IgD-negative memory B cell (primary cell): Measurements from ENCODE around the gene KRTAP5-5. TPM values are rescaled to one million over a fixed set of nuclear protein-coding genes. Genes with fewer than 3 reads are reported as not detected.
"Not testable (repeated sequence)": the region's sequence is repeated elsewhere in the genome, so short reads cannot be mapped to it uniquely, and the experiment has no call there.

Experiments
- H3K27ac Mint-ChIP-seq, 3 donors: one replicate each; pipeline ENCODE4 v1.8.0; 2020 to 2022; ENCODE audit warnings: mild to moderate bottlenecking in 3 of 3, mixed read lengths in 3 of 3, moderate library complexity in 1 of 3
- H3K27me3 Mint-ChIP-seq: one replicate; pipeline ENCODE4 v1.8.0; 2021; ENCODE audit warnings: mixed read lengths
- H3K36me3 Mint-ChIP-seq: one replicate; pipeline ENCODE4 v1.8.0; 2020; ENCODE audit warnings: mild to moderate bottlenecking, mixed read lengths
- H3K4me1 Mint-ChIP-seq, 3 donors: one replicate each; pipeline ENCODE4 v1.8.0; 2020 to 2022; ENCODE audit warnings: mixed read lengths in 3 of 3, mild to moderate bottlenecking in 1 of 3
- H3K4me3 Mint-ChIP-seq, 4 donors: one replicate each; pipeline ENCODE4 v1.8.0; 2020 to 2022; ENCODE audit warnings: mild to moderate bottlenecking in 4 of 4, mixed read lengths in 4 of 4, moderate library complexity in 3 of 4
- H3K9me3 Mint-ChIP-seq, 3 donors: one replicate each; pipeline ENCODE4 v1.8.0; 2020 to 2021; ENCODE audit warnings: mixed read lengths in 3 of 3, mild to moderate bottlenecking in 1 of 3
- polyA plus RNA-seq: library from polyadenylated mRNA; unstranded; fragments of 300-500 nt; fragmentation: Illumina TruSeq; gene quantifications from one replicate; pipeline ENCODE4 v1.2.3, GENCODE V29; 2021

KRTAP5-5 gene
- polyA plus RNA-seq, 1 donor from 2014 or later, result not detected

- Mint-ChIP-seq H3K27ac (no peak overlapping the region), H3K9me3 (no peaks in the 10 kb centered on the region), H3K4me1 (no peaks in the 10 kb centered on the region), H3K4me3 (no peak overlapping the region), H3K27me3 (peaks cover 11% of the 10 kb centered on the region), H3K36me3 (no peaks in the 10 kb centered on the region)
Observed at GRCh38 chr11:1667906-1668305, 38.3 kb downstream of the KRTAP5-5 start.

- Mint-ChIP-seq H3K9me3 (no peaks in the 10 kb centered on the region), H3K4me3 (no peak overlapping the region), H3K36me3 (no peaks in the 10 kb centered on the region), H3K27me3 (peaks cover 11% of the 10 kb centered on the region), H3K27ac (peak overlapping the region in 1 of 3 donors; percentile 10), H3K4me1 (no peaks in the 10 kb centered on the region)
Observed at GRCh38 chr11:1668911-1669473, 39.4 kb downstream of the KRTAP5-5 start.

GRCh38 chr11:1669546-1670218 is 40.1 kb downstream of the KRTAP5-5 start:
- H3K27ac Mint-ChIP-seq, result no peak overlapping the region
- H3K36me3 Mint-ChIP-seq, result no peaks in the 10 kb centered on the region
- no peak overlapping the region for H3K4me3 Mint-ChIP-seq
- H3K9me3 Mint-ChIP-seq, result no peaks in the 10 kb centered on the region
- H3K4me1 Mint-ChIP-seq, result no peaks in the 10 kb centered on the region
- H3K27me3 Mint-ChIP-seq, result peaks cover 11% of the 10 kb centered on the region

DNA sequence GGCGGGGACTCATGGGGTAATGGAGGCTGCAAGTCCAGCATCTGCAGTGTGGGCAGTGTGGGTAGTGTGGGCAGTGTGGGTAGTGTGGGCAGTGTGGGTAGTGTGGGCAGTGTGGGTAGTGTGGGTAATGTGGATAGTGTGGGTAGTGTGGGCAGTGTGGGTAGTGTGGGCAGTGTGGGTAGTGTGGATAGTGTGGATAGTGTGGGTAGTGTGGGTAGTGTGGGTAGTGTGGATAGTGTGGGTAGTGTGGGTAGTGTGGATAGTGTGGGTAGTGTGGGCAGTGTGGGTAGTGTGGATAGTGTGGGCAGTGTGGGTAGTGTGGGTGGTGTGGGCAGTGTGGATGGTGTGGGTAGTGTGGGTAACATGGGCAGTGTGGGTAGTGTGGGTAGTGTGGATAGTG is 40.9 kb downstream of the KRTAP5-5 start:
- H3K27ac Mint-ChIP-seq, H3K36me3 Mint-ChIP-seq, H3K4me3 Mint-ChIP-seq, H3K4me1 Mint-ChIP-seq, H3K9me3 Mint-ChIP-seq: not testable (repeated sequence)
- peaks cover 11% of the 10 kb centered on the region for H3K27me3 Mint-ChIP-seq

DNA sequence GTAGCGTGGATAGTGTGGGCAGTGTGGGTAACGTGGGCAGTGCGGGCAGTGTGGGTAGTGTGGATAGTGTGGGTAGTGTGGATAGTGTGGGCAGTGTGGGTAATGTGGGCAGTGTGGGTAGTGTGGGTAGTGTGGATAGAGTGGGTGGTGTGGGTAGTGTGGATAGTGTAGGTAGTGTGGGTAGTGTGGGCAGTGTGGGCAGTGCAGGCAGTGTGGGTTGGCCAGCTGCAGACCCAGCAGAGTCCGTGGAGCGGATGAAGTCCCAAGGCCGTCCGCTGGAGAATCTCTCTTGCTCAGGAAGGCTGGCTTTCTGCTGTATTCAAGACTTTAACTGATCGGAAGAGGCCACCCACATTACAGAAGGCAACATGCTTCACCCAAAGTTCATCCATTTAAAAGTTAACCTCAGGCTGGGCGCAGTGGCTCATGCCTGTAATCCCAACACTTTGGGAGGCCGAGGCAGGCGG is 41.4 kb downstream of the KRTAP5-5 start:
- no peak overlapping the region for H3K4me3 Mint-ChIP-seq
- H3K4me1 Mint-ChIP-seq, result no peaks in the 10 kb centered on the region
- H3K9me3 Mint-ChIP-seq, result no peaks in the 10 kb centered on the region
- H3K27me3 Mint-ChIP-seq, result peaks cover 13% of the 10 kb centered on the region
- H3K27ac Mint-ChIP-seq, result no peak overlapping the region
- H3K36me3 Mint-ChIP-seq, result no peaks in the 10 kb centered on the region

GRCh38 chr11:1671658-1672057 is 42.1 kb downstream of the KRTAP5-5 start:
- no peak overlapping the region for H3K4me3 Mint-ChIP-seq
- no peaks in the 10 kb centered on the region for H3K4me1 Mint-ChIP-seq
- H3K9me3 Mint-ChIP-seq, result no peaks in the 10 kb centered on the region
- peak overlapping the region in 1 of 3 donors; percentile 44 for H3K27ac Mint-ChIP-seq
- H3K27me3 Mint-ChIP-seq, result peaks cover 14% of the 10 kb centered on the region
- H3K36me3 Mint-ChIP-seq, result no peaks in the 10 kb centered on the region

- H3K4me3 Mint-ChIP-seq, result no peak overlapping the region
- H3K27ac Mint-ChIP-seq, result no peak overlapping the region
- peaks cover 14% of the 10 kb centered on the region for H3K27me3 Mint-ChIP-seq
- no peaks in the 10 kb centered on the region for H3K36me3 Mint-ChIP-seq
- no peaks in the 10 kb centered on the region for H3K4me1 Mint-ChIP-seq
- no peaks in the 10 kb centered on the region for H3K9me3 Mint-ChIP-seq
Observed at GRCh38 chr11:1672613-1673350, 43.2 kb downstream of the KRTAP5-5 start.

DNA sequence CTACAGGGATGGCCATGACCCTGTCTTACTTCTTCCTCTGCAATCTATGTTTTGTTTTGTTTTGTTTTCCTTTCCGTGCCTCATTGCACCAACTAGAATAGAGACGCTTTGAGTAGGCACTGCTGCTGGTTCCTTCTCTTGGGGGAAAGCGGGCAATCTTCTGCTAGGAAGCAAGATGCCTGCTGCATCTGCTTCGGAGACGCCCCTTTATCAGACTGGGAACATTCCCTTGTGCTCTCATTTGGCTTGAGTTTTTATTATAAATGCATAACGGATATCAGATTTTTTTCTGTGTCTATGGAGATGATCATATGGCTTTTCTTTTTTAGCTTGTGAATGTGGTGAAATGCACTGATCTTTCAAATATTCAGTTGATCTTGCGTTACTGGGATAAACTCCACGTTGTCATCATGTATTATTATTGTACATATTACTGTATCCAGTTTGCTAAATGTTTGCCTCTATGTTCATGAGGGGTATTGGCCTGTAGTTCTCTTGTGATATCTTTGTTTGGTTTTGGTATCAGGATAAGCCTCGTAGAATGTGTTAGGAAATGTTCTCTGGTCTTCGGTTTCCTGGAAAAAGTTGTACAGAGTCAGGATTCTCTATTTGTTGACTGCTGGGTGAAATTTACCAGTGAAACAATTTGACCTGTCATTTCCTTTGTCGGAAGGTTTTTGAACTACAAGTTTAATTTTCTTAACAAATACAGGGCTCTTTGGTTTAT is 44.0 kb downstream of the KRTAP5-5 start:
- Mint-ChIP-seq H3K27ac (no peak overlapping the region), H3K27me3 (peaks cover 10% of the 10 kb centered on the region), H3K36me3 (no peaks in the 10 kb centered on the region), H3K4me3 (no peak overlapping the region), H3K9me3 (no peaks in the 10 kb centered on the region), H3K4me1 (no peaks in the 10 kb centered on the region)

- H3K9me3 Mint-ChIP-seq, result no peaks in the 10 kb centered on the region
- peaks cover 9% of the 10 kb centered on the region for H3K27me3 Mint-ChIP-seq
- no peak overlapping the region for H3K27ac Mint-ChIP-seq
- H3K4me1 Mint-ChIP-seq, result no peaks in the 10 kb centered on the region
- no peaks in the 10 kb centered on the region for H3K36me3 Mint-ChIP-seq
- no peak overlapping the region for H3K4me3 Mint-ChIP-seq
Observed at GRCh38 chr11:1674173-1675131, 44.9 kb downstream of the KRTAP5-5 start.

DNA sequence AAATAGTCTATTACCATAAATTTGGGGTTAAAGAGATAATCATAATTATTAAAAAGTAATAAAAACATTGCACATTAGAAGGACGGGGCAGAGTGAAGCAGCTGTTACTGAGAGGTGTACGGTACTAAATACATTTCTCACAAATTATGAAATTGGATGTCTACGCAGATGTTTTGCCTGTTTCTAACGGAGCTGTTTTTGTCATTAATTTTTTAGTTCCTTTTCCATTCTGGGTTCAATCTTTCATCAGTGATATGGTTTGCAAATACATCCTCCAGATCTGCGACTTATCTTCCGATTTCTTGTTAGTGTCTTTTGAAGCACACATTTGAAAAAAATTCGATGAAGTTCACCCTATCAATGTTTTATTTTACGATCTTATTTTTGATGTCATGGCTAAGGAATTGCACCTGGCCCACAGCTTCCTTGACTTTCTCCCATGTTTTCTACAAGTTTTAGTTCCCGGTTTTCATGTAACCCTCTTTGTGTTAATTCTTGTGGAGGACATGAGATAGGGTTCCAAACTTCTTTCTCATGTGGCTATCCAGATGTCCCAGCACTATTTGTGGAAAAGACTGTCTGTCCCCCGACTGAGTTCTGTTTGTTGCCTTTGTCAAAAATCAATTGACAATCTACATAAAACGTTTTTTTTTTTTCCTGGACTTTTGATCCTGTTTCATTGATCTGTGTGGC is 46.1 kb downstream of the KRTAP5-5 start:
- no peaks in the 10 kb centered on the region for H3K4me1 Mint-ChIP-seq
- peaks cover 9% of the 10 kb centered on the region for H3K27me3 Mint-ChIP-seq
- H3K27ac Mint-ChIP-seq, result no peak overlapping the region
- no peaks in the 10 kb centered on the region for H3K9me3 Mint-ChIP-seq
- H3K4me3 Mint-ChIP-seq, result no peak overlapping the region
- no peaks in the 10 kb centered on the region for H3K36me3 Mint-ChIP-seq

DNA sequence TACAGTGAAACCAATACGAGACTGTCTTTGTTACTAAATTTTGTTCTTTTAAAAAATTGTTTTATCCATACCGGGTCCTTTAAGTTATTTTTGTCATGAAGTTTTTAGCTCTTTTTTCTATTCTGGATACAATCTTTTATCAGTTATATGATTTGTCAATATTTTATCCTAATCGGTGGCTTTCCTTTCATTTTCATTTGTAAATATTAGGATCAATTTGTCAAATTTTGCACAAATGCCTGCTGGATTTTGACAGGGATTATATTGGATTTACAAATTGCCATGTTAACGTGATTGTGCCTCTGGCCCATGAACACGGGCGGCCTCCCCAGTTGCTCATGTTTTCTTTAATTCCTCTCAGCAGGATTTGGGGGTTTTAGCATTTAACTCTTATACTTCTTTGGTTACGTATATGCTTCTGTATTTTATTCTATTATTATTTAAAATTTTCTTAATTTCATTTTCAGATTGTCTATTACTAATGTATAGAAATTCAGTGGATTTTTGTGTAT is 46.7 kb downstream of the KRTAP5-5 start:
- H3K27me3 Mint-ChIP-seq, result peaks cover 9% of the 10 kb centered on the region
- no peaks in the 10 kb centered on the region for H3K36me3 Mint-ChIP-seq
- no peak overlapping the region for H3K4me3 Mint-ChIP-seq
- H3K4me1 Mint-ChIP-seq, result no peaks in the 10 kb centered on the region
- no peak overlapping the region for H3K27ac Mint-ChIP-seq
- no peaks in the 10 kb centered on the region for H3K9me3 Mint-ChIP-seq

- peaks cover 10% of the 10 kb centered on the region for H3K27me3 Mint-ChIP-seq
Observed at GRCh38 chr11:1679881-1680280, 50.3 kb downstream of the KRTAP5-5 start.

More at GRCh38 chr11:1679881-1680280, 50.3 kb downstream of the KRTAP5-5 start:
- H3K4me3 Mint-ChIP-seq, result no peak overlapping the region
- H3K4me1 Mint-ChIP-seq, result no peaks in the 10 kb centered on the region
- H3K9me3 Mint-ChIP-seq, result no peaks in the 10 kb centered on the region
- H3K36me3 Mint-ChIP-seq, result no peaks in the 10 kb centered on the region
- no peak overlapping the region for H3K27ac Mint-ChIP-seq
